ENCODE results near the gene MTCL1.

Gene MTCL1

GRCh38 chr18:8699126-8699525, 6.2 kb upstream of the MTCL1 start:
- TF ChIP-seq CTCF (IDR thresholded peaks at IDR 0.05; ENCODE audit: insufficient read depth, missing control alignments): no peak
- FAIRE-seq: no peak
- no peak for DNase-seq (ENCODE audit: insufficient read length, low spot score)

- FAIRE-seq: no peak
- no peak for DNase-seq (ENCODE audit: insufficient read length, low spot score)
- no peak for TF ChIP-seq CTCF (IDR thresholded peaks at IDR 0.05; ENCODE audit: insufficient read depth, missing control alignments)
These were observed 5.4 kb upstream of the MTCL1 start for GRCh38 chr18:8699948-8700347.

GRCh38 chr18:8701546-8702118, 3.7 kb upstream of the MTCL1 start:
- FAIRE-seq (no peak), DNase-seq (ENCODE audit: insufficient read length, low spot score) (no peak)
- TF ChIP-seq CTCF (IDR thresholded peaks at IDR 0.05; ENCODE audit: insufficient read depth, missing control alignments): no peak

GRCh38 chr18:8702668-8703067, 2.7 kb upstream of the MTCL1 start:
- FAIRE-seq: no peak
- TF ChIP-seq CTCF (IDR thresholded peaks at IDR 0.05; ENCODE audit: insufficient read depth, missing control alignments): no peak
- no peak for DNase-seq (ENCODE audit: insufficient read length, low spot score)

GRCh38 chr18:8703092-8703709, 2.2 kb upstream of the MTCL1 start:
- DNase-seq (ENCODE audit: insufficient read length, low spot score) (peak; percentile 80), FAIRE-seq (peak; percentile 91)
- no peak for TF ChIP-seq CTCF (IDR thresholded peaks at IDR 0.05; ENCODE audit: insufficient read depth, missing control alignments)

GRCh38 chr18:8703781-8704301, 1.5 kb upstream of the MTCL1 start:
- no peak for DNase-seq (ENCODE audit: insufficient read length, low spot score)
- TF ChIP-seq CTCF (IDR thresholded peaks at IDR 0.05; ENCODE audit: insufficient read depth, missing control alignments): no peak
- no peak for FAIRE-seq
